Erythroblast (primary cell): Measurements from ENCODE around the gene STX19.
A peak's percentile ranks its signal among the peaks of the same experiment; 100 is the strongest.
"Not testable (repeated sequence)": the region's sequence is repeated elsewhere in the genome, so short reads cannot be mapped to it uniquely, and the experiment has no call there.

Experiments
- DNase-seq, 2 experiments: peaks; one replicate each; lab custom pipeline; 2025; lab: John Stamatoyannopoulos, UW
- GATA1 ChIP-seq: IDR thresholded peaks from 2 replicates; pipeline ENCODE4 v1.6.1; 2011; ENCODE audit warnings: low read depth, mild to moderate bottlenecking, control low read depth, low read length, moderate library complexity
- POLR2A ChIP-seq: IDR thresholded peaks from 2 replicates; pipeline ENCODE4 v1.6.1; 2011; ENCODE audit warnings: mild to moderate bottlenecking, low read length

The STX19 gene

GRCh38 chr3:93979850-93980676 lies 48.3 kb downstream of the STX19 start, which contains the start of gene ARL13B:
Gene ARL13B (plus strand): TSS chr3:93980155. CDS start chr3:93980424, 269 bp downstream.
- peak; percentile 98 for DNase-seq
- TF ChIP-seq GATA1 (peak; percentile 46), POLR2A (peak; percentile 92)

GRCh38 chr3:93973131-93974126 lies 55.0 kb downstream of the STX19 start, which contains the start of gene PROS1:
Gene PROS1 (minus strand): TSS chr3:93973896. CDS start chr3:93973749, 147 bp downstream.
- TF ChIP-seq GATA1 (no peak), POLR2A (peak; percentile 94)
- DNase-seq, result peak; percentile 87 to 90

- TF ChIP-seq GATA1 (no peak), POLR2A (peak; percentile 7)
- peak; percentile 72 to 81 for DNase-seq
Measured at GRCh38 chr3:93969997-93970396, 58.4 kb downstream of the STX19 start.

GRCh38 chr3:93969443-93969842 lies 59.0 kb downstream of the STX19 start:
- no peak for TF ChIP-seq GATA1
- peak; percentile 26 for TF ChIP-seq POLR2A
- peak; percentile 51 to 57 for DNase-seq

GRCh38 chr3:93965106-93965505 lies 63.3 kb downstream of the STX19 start:
- not testable (repeated sequence) for DNase-seq
